ENCODE data around the gene FGGY.

Gene FGGY

DNA sequence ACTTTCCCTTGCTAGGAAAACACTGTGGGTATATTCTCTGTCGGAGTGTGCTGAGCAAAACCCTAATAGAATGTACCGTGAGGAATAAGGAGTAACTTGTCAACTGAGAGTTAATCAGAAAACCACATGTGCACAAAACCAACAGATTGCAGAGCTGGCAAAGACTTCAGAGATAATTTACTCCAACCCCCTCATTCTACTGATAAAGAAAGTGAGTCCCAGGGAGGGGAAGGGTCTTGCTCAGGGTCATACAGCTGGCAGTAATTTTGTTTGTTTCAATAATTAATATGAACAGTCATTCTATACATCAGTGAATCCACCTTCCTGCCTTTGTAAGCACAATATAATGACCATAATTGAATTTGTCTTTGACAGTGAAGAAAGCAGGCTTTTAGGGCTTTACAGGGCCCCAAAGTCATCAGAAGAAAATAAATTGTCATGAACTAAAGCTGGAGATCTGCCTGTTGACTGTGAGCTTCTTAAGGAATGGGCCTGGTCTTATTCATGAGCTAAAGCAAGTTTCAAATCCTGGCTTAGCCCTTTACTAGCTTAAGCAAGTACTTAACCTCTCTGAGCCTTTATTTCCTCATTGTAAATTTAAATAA lies 450.6 kb downstream of the FGGY start:
- Histone ChIP-seq H3K9me3 (ENCODE audit: insufficient read depth, low read length, severe bottlenecking) (no peaks in the 10 kb centered on the region), H2AFZ (ENCODE audit: low read depth, low read length) (no peak overlapping the region), H3K9ac (ENCODE audit: low read depth, low read length) (no peak overlapping the region), H3K27me3 (ENCODE audit: insufficient read depth, low read length, poor library complexity) (no peaks in the 10 kb centered on the region), H3K4me3 (ENCODE audit: low read depth in 1 of 2, low read length in 2 of 2) (no peak overlapping the region), H3K4me2 (ENCODE audit: insufficient read depth, low read length) (no peak overlapping the region), H4K20me1 (ENCODE audit: insufficient read depth, low read length) (no peaks in the 10 kb centered on the region), H3K4me1 (ENCODE audit: insufficient read depth, low read length) (no peaks in the 10 kb centered on the region), H3K27ac (ENCODE audit: low read length) (no peak overlapping the region), H3K36me3 (ENCODE audit: insufficient read depth, low read length) (no peaks in the 10 kb centered on the region), H3K79me2 (ENCODE audit: insufficient read depth, low read length) (no peaks in the 10 kb centered on the region)
- DNase-seq: no peak
- no peak for ATAC-seq (ENCODE audit: insufficient read depth, low read depth)
- TF ChIP-seq, protein P1, sequence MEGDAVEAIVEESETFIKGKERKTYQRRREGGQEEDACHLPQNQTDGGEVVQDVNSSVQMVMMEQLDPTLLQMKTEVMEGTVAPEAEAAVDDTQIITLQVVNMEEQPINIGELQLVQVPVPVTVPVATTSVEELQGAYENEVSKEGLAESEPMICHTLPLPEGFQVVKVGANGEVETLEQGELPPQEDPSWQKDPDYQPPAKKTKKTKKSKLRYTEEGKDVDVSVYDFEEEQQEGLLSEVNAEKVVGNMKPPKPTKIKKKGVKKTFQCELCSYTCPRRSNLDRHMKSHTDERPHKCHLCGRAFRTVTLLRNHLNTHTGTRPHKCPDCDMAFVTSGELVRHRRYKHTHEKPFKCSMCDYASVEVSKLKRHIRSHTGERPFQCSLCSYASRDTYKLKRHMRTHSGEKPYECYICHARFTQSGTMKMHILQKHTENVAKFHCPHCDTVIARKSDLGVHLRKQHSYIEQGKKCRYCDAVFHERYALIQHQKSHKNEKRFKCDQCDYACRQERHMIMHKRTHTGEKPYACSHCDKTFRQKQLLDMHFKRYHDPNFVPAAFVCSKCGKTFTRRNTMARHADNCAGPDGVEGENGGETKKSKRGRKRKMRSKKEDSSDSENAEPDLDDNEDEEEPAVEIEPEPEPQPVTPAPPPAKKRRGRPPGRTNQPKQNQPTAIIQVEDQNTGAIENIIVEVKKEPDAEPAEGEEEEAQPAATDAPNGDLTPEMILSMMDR (IDR thresholded peaks at IDR 0.05; ENCODE audit: borderline replicate concordance, extremely low read depth, low read length, poor library complexity, severe bottlenecking): no peak
- TF ChIP-seq EZH2 (IDR thresholded peaks at IDR 0.05; ENCODE audit: borderline replicate concordance, low read depth, low read length, severe bottlenecking): no peak

DNA sequence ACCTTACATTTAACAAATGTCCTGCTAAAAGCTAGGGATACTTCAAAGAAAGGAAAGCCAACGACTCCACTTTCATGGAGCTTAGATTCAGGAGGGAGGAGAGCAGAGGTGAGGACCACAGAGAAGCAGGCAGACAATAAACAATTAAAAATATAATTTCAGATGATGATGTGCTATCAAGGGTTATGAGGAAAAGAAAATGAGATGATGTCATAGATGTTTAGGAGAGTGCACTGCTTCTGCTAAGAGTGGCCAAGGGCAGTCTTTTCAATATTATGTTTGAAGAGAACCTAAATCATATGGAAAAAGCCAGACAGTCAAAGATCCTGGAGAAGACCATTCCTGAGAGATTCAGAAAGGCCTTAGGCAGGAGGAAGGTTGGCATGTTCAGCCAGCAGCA lies 451.2 kb downstream of the FGGY start:
- Histone ChIP-seq H3K4me1 (ENCODE audit: insufficient read depth, low read length) (no peaks in the 10 kb centered on the region), H3K4me2 (ENCODE audit: insufficient read depth, low read length) (no peak overlapping the region)
- TF ChIP-seq, protein P1 (IDR thresholded peaks at IDR 0.05; ENCODE audit: borderline replicate concordance, extremely low read depth, low read length, poor library complexity, severe bottlenecking): no peak
- TF ChIP-seq EZH2 (IDR thresholded peaks at IDR 0.05; ENCODE audit: borderline replicate concordance, low read depth, low read length, severe bottlenecking): no peak

DNA sequence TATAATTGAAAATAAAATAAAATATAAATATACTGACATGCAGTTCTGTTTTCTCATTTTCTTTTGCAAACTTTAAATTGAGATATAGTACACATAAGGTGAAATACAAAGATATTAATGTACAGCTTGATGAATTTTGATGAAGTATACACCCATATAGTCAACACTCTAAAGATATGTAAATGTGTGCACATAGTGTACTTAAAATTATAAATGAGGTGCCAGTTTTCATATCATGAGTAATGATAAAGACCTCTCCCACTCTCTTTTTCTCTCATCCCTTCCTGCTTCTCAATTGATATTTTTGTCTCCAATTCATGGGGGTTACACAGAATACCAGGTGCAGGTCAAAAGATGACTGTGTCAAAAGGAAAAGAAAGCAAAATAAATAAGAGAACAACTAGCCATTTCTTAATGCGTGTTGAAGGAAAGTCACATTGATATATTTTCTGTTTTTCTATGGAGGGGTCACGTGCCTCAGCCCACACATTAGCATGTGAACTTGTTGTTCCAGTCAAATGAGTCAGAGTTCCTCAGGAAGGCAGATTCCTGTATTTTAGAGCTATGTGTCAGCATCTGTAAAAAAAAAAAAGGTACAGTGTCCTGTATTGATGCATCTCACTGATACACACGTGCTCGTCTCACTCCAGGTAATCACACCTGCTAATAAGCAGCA lies 453.6 kb downstream of the FGGY start:
- no peak overlapping the region for H3K9ac ChIP-seq (ENCODE audit: low read depth, low read length)
- no peaks in the 10 kb centered on the region for H3K9me3 ChIP-seq (ENCODE audit: insufficient read depth, low read length, severe bottlenecking)
- DNase-seq (no peak), ATAC-seq (ENCODE audit: insufficient read depth, low read depth) (no peak)
- H4K20me1 ChIP-seq (ENCODE audit: insufficient read depth, low read length): no peaks in the 10 kb centered on the region
- no peak for TF ChIP-seq EZH2 (IDR thresholded peaks at IDR 0.05; ENCODE audit: borderline replicate concordance, low read depth, low read length, severe bottlenecking)
- TF ChIP-seq, protein P1 (IDR thresholded peaks at IDR 0.05; ENCODE audit: borderline replicate concordance, extremely low read depth, low read length, poor library complexity, severe bottlenecking): no peak
- H3K4me3 ChIP-seq (ENCODE audit: low read depth in 1 of 2, low read length in 2 of 2): no peak overlapping the region
- H3K27me3 ChIP-seq (ENCODE audit: insufficient read depth, low read length, poor library complexity): no peaks in the 10 kb centered on the region
- no peak overlapping the region for H3K4me2 ChIP-seq (ENCODE audit: insufficient read depth, low read length)
- H3K27ac ChIP-seq (ENCODE audit: low read length): no peak overlapping the region
- no peaks in the 10 kb centered on the region for H3K36me3 ChIP-seq (ENCODE audit: insufficient read depth, low read length)
- no peaks in the 10 kb centered on the region for H3K4me1 ChIP-seq (ENCODE audit: insufficient read depth, low read length)
- no peak overlapping the region for H2AFZ ChIP-seq (ENCODE audit: low read depth, low read length)
- no peaks in the 10 kb centered on the region for H3K79me2 ChIP-seq (ENCODE audit: insufficient read depth, low read length)

More for the DNA sequence above, 451.2 kb downstream of the FGGY start:
- H4K20me1 ChIP-seq (ENCODE audit: insufficient read depth, low read length): no peaks in the 10 kb centered on the region
- H3K9ac ChIP-seq (ENCODE audit: low read depth, low read length): no peak overlapping the region
- H3K27me3 ChIP-seq (ENCODE audit: insufficient read depth, low read length, poor library complexity): no peaks in the 10 kb centered on the region
- no peaks in the 10 kb centered on the region for H3K36me3 ChIP-seq (ENCODE audit: insufficient read depth, low read length)
- ATAC-seq (ENCODE audit: insufficient read depth, low read depth) (no peak), DNase-seq (no peak)
- H3K27ac ChIP-seq (ENCODE audit: low read length): no peak overlapping the region
- no peaks in the 10 kb centered on the region for H3K9me3 ChIP-seq (ENCODE audit: insufficient read depth, low read length, severe bottlenecking)
- no peak overlapping the region for H3K4me3 ChIP-seq (ENCODE audit: low read depth in 1 of 2, low read length in 2 of 2)
- H3K79me2 ChIP-seq (ENCODE audit: insufficient read depth, low read length): no peaks in the 10 kb centered on the region
- no peak overlapping the region for H2AFZ ChIP-seq (ENCODE audit: low read depth, low read length)

Data from DND-41 (cell line).